Large intestine (tissue), 12 donors: ENCODE measurements around the gene ABO. TPM values are rescaled to one million over a fixed set of nuclear protein-coding genes. Genes with fewer than 3 reads are reported as not detected.
"Not testable (repeated sequence)": the region's sequence is repeated elsewhere in the genome, so short reads cannot be mapped to it uniquely, and the experiment has no call there.

Source experiments
- DNase-seq, 2 donors: peaks; one replicate each; pipeline versions ENCODE4 v3.0.0 to v3.0.0-alpha.2; 2013
- H3K27ac ChIP-seq: one replicate; pipeline ENCODE4 v1.5.1; 2013; ENCODE audit warnings: low read length
- H3K27me3 ChIP-seq: 2 replicates; pipeline ENCODE4 v1.6.1; 2013; ENCODE audit warnings: low read length; ENCODE audit not compliant: control insufficient read depth, insufficient read depth
- H3K36me3 ChIP-seq: 2 replicates; pipeline ENCODE4 v1.6.1; 2013; ENCODE audit warnings: low read length; ENCODE audit not compliant: control insufficient read depth, insufficient read depth
- H3K4me1 ChIP-seq: one replicate; pipeline ENCODE4 v1.6.1; 2013; ENCODE audit warnings: low read length; ENCODE audit not compliant: control insufficient read depth, insufficient read depth
- H3K4me3 ChIP-seq: one replicate; pipeline ENCODE4 v1.5.1; 2013; ENCODE audit warnings: low read length
- H3K9me3 ChIP-seq: one replicate; pipeline ENCODE4 v1.6.1; 2013; ENCODE audit warnings: mild to moderate bottlenecking, low read depth, low read length, moderate library complexity; ENCODE audit not compliant: control insufficient read depth
- WGBS: methylation state at CpG from one replicate; pipeline ENCODE4 v1.1.5; 2013; ENCODE audit warnings: low lambda C conversion rate; ENCODE audit not compliant: insufficient coverage; 5-methylcytosine and 5-hydroxymethylcytosine counted together
- long read RNA-seq, 11 donors: transcript quantifications; one replicate each; lab custom pipeline, GENCODE V29; 2026
- polyA plus RNA-seq: library from polyadenylated mRNA; unstranded; fragments of 120-200 nt; gene quantifications from one replicate; pipeline ENCODE4 v1.2.1, GENCODE V29; 2013

ABO gene
- polyA plus RNA-seq, result 19.6 TPM
- long read RNA-seq, donor 1, result 0 reads
- long read RNA-seq, donor 2, full-length matches to known transcripts, result 4 of 13 reads
- long read RNA-seq, donor 2, partial matches to known transcripts, result 0 of 13 reads
- long read RNA-seq, donor 2, other reads (novel, unspliced or antisense), result 9 of 13 reads
- long read RNA-seq, donor 3, result 0 reads
- long read RNA-seq, donor 4, result 0 reads
- long read RNA-seq, donor 5, result 0 reads
- long read RNA-seq, donor 6, result 0 reads
- long read RNA-seq, donor 7, partial matches to known transcripts, result 0 of 1 reads
- long read RNA-seq, donor 7, other reads (novel, unspliced or antisense), result 0 of 1 reads
- long read RNA-seq, donor 8, full-length matches to known transcripts, result 3 of 3 reads
- long read RNA-seq, donor 8, partial matches to known transcripts, result 0 of 3 reads
- long read RNA-seq, donor 8, other reads (novel, unspliced or antisense), result 0 of 3 reads
- long read RNA-seq, donor 9, partial matches to known transcripts, result 3,882 of 3,934 reads
- long read RNA-seq, donor 9, other reads (novel, unspliced or antisense), result 52 of 3,934 reads
- long read RNA-seq, donor 10, result 0 reads
- long read RNA-seq, donor 11, full-length matches to known transcripts, result 3 of 3 reads
- long read RNA-seq, donor 11, partial matches to known transcripts, result 0 of 3 reads
- long read RNA-seq, donor 11, other reads (novel, unspliced or antisense), result 0 of 3 reads

- no peaks in the 10 kb centered on the region for H3K9me3 ChIP-seq
- H3K27me3 ChIP-seq, result peaks cover 10% of the 10 kb centered on the region
- H3K4me3 ChIP-seq, result peak within 1 kb of the TSS; percentile 54
- WGBS, result no CpG with 5 or more reads among the region's 110 CpGs
- H3K36me3 ChIP-seq, result no peaks in the 10 kb centered on the region
- peaks cover 28% of the 10 kb centered on the region for H3K4me1 ChIP-seq
- peak in 1 of 2 donors; percentile 68 for DNase-seq
- peak within 1 kb of the TSS; percentile 72 for H3K27ac ChIP-seq
Measured at GRCh38 chr9:133275105-133276000, at the start of gene ABO. ABO (minus strand) TSS chr9:133275201.

GRCh38 chr9:133323991-133324703 lies 49.1 kb upstream of the ABO start:
- DNase-seq, result no peak
- WGBS, result 100% methylated on average over 2 of the region's 13 CpGs

GRCh38 chr9:133323211-133323610 lies 48.2 kb upstream of the ABO start:
- H3K9me3 ChIP-seq, result peaks cover 3% of the 10 kb centered on the region
- no peak for DNase-seq
- H3K27ac ChIP-seq, result no peak overlapping the region
- 97% methylated on average over 5 of the region's 10 CpGs for WGBS
- H3K4me1 ChIP-seq, result no peaks in the 10 kb centered on the region
- H3K4me3 ChIP-seq, result no peak overlapping the region
- H3K36me3 ChIP-seq, result no peaks in the 10 kb centered on the region
- no peaks in the 10 kb centered on the region for H3K27me3 ChIP-seq

More at GRCh38 chr9:133323991-133324703, 49.1 kb upstream of the ABO start:
- H3K4me1 ChIP-seq, result no peaks in the 10 kb centered on the region
- no peak overlapping the region for H3K4me3 ChIP-seq
- H3K27ac ChIP-seq, result no peak overlapping the region
- no peaks in the 10 kb centered on the region for H3K36me3 ChIP-seq
- no peaks in the 10 kb centered on the region for H3K27me3 ChIP-seq
- peaks cover 4% of the 10 kb centered on the region for H3K9me3 ChIP-seq

- no peaks in the 10 kb centered on the region for H3K27me3 ChIP-seq
- H3K4me3 ChIP-seq, result no peak overlapping the region
- peaks cover 3% of the 10 kb centered on the region for H3K9me3 ChIP-seq
- H3K4me1 ChIP-seq, result no peaks in the 10 kb centered on the region
- no peak for DNase-seq
- no peaks in the 10 kb centered on the region for H3K36me3 ChIP-seq
- WGBS, result no CpG with 5 or more reads among the region's 14 CpGs
- H3K27ac ChIP-seq, result no peak overlapping the region
Measured at GRCh38 chr9:133322701-133323100, 47.7 kb upstream of the ABO start.

DNA sequence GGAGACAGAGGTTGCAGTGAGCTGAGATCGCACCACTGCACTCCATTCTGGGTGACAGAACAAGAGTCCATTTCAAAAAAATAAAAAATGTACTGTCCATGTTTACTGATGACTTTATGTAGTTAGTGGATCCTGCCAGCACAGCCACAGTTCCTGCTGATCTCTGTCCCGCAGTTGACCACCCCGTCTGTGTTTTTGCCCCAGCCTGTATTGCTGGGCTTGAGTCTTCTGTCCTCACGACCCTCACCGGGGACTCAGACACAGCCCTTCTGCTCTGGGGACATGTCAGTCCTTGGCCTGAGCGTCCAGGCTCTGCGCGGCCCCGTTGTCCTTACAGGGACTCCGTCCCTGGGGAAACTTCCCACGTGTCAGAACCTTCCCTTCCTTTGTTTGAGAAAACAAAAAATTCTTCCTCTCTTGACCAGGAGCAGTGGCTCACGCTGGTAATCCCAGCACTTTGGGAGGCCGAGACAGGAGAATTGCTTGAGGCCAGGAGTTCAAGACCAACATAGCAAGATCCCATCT lies 46.5 kb upstream of the ABO start:
- H3K27ac ChIP-seq, result no peak overlapping the region
- no peak overlapping the region for H3K4me3 ChIP-seq
- no peaks in the 10 kb centered on the region for H3K4me1 ChIP-seq
- H3K36me3 ChIP-seq, result no peaks in the 10 kb centered on the region
- WGBS, result no CpG with 5 or more reads among the region's 13 CpGs
- peaks cover 3% of the 10 kb centered on the region for H3K9me3 ChIP-seq
- DNase-seq, result no peak
- H3K27me3 ChIP-seq, result no peaks in the 10 kb centered on the region

GRCh38 chr9:133320421-133320881 lies 45.5 kb upstream of the ABO start:
- 60% methylated on average over 4 of the region's 13 CpGs for WGBS
- H3K36me3 ChIP-seq, result no peaks in the 10 kb centered on the region
- DNase-seq, result no peak

GRCh38 chr9:133317551-133317950 lies 42.5 kb upstream of the ABO start:
- WGBS, result no CpG with 5 or more reads among the region's 13 CpGs
- not testable (repeated sequence) for H3K9me3 ChIP-seq, H3K27ac ChIP-seq, H3K27me3 ChIP-seq, H3K36me3 ChIP-seq, DNase-seq, H3K4me3 ChIP-seq, H3K4me1 ChIP-seq

More at GRCh38 chr9:133320421-133320881, 45.5 kb upstream of the ABO start:
- Histone ChIP-seq H3K9me3 (peaks cover 3% of the 10 kb centered on the region), H3K27me3 (no peaks in the 10 kb centered on the region), H3K27ac (no peak overlapping the region), H3K4me3 (no peak overlapping the region), H3K4me1 (no peaks in the 10 kb centered on the region)

DNA sequence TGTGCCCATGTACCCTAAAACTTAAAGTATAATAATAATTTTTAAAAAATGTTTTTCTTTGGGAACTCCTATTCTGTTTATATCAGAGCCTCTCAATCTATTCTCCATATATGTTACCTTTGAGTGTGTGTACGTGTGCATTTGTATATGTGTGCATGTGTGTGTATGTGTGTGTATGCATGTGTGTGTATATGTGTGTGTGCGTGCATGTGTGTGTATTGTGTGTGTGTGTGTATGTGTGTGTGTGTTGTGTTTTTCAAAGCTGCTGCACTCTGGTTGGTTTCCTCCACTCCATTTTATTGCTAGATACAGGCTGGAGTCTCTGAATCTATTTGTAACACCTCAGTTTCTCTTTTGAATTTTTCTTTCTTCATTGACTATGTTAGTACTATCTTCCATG lies 41.0 kb upstream of the ABO start:
- WGBS, result no CpG with 5 or more reads among the region's 2 CpGs
- Histone ChIP-seq H3K36me3 (no peaks in the 10 kb centered on the region), H3K27me3 (no peaks in the 10 kb centered on the region), H3K4me1 (no peaks in the 10 kb centered on the region), H3K9me3 (no peaks in the 10 kb centered on the region), H3K27ac (no peak overlapping the region), H3K4me3 (no peak overlapping the region)
- DNase-seq, result no peak

DNA sequence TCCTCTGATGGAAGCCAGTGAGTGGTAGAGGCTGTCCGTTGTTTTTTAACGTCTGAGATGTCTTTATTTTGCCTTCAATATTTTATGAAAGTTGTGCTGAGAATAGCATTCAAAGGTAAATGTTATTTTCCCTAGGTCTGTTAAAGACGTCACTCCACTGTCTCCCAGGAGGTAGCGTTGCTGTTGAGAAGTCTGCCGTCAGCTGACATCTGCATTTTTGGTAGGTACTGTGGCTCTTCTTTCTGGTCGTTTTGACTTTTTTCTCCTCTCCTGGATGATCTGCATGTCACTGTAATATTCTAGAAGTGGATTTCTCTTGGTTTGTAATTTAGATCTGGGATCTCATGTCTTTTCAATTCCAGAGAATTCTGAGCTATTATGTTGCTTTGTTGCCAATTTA lies 34.6 kb upstream of the ABO start:
- H3K36me3 ChIP-seq, result no peaks in the 10 kb centered on the region
- no peaks in the 10 kb centered on the region for H3K27me3 ChIP-seq
- no CpG with 5 or more reads among the region's 6 CpGs for WGBS
- H3K27ac ChIP-seq, result no peak overlapping the region
- DNase-seq, result no peak
- H3K4me3 ChIP-seq, result no peak overlapping the region
- H3K9me3 ChIP-seq, result no peaks in the 10 kb centered on the region
- no peaks in the 10 kb centered on the region for H3K4me1 ChIP-seq
